ENCODE measurements around the gene NXPH1.

DNA sequence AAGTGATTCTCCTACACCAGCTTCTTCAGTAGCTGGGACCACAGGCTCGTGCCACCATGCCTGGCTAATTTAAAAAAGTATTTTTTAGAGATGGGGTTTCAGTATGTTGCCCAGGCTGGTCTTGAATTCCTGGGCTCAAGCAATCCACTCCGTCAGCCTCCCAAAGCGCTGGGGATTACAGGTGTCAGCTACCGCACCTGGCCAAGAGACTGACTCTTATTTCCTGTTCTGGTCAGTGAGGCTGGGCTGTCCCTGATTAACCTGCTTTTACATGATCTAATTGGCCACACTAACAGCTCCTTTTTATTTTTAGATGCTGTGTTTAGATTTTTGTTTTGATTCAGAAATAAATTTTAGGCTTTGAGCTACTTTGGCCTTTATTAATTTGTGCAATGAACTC lies 203.9 kb downstream of the NXPH1 start:
- TF ChIP-seq, protein P1, sequence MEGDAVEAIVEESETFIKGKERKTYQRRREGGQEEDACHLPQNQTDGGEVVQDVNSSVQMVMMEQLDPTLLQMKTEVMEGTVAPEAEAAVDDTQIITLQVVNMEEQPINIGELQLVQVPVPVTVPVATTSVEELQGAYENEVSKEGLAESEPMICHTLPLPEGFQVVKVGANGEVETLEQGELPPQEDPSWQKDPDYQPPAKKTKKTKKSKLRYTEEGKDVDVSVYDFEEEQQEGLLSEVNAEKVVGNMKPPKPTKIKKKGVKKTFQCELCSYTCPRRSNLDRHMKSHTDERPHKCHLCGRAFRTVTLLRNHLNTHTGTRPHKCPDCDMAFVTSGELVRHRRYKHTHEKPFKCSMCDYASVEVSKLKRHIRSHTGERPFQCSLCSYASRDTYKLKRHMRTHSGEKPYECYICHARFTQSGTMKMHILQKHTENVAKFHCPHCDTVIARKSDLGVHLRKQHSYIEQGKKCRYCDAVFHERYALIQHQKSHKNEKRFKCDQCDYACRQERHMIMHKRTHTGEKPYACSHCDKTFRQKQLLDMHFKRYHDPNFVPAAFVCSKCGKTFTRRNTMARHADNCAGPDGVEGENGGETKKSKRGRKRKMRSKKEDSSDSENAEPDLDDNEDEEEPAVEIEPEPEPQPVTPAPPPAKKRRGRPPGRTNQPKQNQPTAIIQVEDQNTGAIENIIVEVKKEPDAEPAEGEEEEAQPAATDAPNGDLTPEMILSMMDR (IDR thresholded peaks at IDR 0.05), result no peak
- no peak for TF ChIP-seq POLR2A (IDR thresholded peaks at IDR 0.05)
- no peak for TF ChIP-seq EP300 (IDR thresholded peaks at IDR 0.05)
- TF ChIP-seq POLR2AphosphoS5 (IDR thresholded peaks at IDR 0.05), result no peak
